HG03196 (cell line): ENCODE measurements around the gene PDS5A.
"Not testable (repeated sequence)": the region's sequence is repeated elsewhere in the genome, so short reads cannot be mapped to it uniquely, and the experiment has no call there.

Source experiments
- ATAC-seq: cut with Tn5 transposase; IDR thresholded peaks from one replicate; pipeline ENCODE4 v1.9.1; 2021; ENCODE audit not compliant: unreplicated experiment

Gene PDS5A

DNA sequence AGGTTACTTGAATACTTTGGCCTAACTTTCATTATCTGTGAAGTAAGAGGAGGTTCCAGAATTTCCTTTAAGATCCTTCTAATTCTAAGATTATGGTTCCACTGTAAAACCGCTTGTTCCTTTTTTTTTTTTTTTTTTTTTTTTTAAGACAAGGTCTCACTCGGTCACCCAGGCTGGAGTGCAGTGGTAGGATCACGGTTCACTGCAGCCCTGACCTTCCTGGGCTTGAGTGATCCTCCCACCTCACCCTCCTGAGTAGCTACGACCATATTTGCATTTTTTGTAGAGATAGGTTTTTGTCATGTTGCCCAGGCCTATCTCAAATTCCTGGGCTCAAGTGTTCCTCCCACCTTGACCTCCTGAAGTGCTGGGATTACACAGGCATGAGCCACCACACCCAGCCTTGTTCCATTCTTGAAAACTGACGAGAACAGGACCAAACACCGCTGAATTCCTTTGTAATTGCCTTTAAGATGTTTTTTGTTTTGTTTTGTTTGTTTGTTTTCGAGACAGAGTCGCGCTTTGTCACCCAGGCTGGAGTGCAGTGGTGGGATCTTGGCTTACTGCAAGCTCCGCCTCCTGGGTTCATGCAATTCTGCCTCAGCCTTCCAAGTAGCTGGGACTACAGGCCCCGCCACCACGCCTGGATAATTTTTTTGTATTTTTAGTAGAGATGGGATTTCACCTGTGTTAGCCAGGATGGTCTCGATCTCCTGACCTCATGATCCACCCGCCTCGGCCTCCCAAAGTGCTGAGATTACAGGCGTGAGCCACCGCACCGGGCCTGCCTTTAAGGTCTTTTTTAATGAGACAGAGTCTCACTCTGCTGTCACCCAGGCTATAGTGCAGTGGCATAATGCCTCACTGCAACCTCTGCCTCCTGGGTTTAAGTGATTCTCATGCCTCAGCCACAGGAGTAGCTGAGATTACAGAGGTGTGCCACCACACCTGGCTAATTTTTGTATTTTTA is 6.8 kb downstream of the PDS5A start:
- ATAC-seq = no peak

DNA sequence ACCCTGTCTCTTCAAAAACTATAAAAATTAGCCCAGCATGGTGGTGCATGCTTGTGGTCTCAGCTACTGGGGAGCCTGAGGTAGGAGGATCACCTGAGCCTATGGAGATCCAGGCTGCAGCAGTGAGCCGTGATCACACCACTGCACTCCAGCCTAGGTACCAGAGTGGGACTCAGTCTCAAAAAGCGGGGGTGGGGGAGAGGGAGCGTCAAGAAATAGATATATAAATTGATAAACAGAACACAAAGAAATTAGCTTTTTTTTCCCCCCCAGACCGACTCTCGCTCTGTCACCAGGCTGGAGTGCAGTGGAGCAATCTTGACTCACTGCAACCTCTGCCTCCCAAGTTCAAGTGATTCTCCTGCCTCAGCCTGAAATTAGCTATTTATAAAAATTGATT is 14.1 kb downstream of the PDS5A start:
- no peak for ATAC-seq

DNA sequence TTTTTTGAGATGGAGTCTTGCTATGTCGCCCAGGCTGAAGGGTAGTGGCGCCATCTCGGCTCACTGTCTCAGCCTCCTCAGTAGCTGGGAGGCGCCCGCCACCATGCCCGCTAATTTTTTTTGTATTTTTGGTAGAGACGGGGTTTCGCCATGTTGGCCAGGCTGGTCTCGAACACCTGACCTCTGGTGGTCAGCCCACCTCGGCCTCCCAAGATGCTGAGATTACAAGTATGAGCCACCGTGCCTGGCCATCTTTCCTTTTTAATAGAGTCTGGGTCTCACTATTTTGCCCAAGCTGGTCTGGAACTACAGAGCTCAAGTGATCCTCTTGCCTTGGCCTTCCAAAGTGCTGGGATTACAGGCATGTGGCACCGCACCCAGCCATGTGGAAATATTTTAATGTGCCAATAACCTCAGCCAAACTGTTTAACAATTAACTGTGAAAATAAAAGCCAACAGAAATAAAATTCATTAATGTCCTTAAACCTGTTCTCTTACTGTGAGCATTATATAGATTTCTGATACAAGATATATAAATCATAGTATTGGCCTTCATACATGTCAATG is 16.3 kb downstream of the PDS5A start:
- no peak for ATAC-seq

DNA sequence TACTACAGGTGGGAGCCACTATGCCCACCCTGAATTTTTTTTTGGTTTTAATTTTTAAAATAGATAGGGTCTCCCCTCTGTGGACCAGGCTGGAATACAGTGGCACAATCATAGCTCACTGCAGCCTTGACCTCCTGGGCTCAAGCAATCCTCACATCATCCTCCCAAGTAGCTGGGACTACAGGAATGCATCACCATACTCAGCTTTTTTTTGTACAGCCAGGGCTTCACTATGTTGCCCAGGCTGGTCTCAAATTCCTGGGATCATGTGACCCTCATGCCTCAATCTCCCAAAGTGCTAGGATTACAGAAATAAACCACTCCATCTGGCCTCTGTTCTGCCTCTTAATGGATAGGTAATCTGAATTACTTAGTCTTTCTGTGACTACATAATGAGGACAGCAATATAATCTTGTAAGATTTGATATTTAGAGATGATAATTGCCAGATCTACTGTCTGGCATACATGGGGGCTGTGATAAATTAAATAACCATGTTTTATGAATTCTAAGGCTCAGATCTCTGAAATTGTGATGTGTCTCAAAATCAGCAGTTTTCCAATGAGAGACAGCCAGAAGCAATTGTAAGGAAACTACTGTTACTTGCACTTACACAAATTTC is 26.7 kb downstream of the PDS5A start:
- ATAC-seq = no peak

DNA sequence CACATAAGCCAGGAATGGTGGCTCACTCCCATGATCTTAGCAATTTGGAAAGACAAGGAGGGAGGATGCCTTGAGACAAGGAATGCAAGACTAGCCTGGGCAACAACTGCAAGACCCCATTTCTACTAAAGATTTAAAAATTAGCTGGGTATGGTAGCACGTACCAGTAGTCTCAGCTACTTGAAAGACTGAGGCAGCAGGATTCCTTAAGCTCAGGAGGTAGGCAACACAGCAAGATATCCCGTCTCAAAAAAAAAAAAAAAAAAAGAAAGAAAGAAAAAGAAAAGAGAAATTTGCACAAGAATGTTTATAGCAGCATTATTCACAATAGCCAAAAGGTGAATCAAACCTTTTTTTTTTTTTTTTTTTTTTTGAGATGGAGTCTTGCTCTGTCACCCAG is 29.7 kb downstream of the PDS5A start:
- no peak for ATAC-seq

DNA sequence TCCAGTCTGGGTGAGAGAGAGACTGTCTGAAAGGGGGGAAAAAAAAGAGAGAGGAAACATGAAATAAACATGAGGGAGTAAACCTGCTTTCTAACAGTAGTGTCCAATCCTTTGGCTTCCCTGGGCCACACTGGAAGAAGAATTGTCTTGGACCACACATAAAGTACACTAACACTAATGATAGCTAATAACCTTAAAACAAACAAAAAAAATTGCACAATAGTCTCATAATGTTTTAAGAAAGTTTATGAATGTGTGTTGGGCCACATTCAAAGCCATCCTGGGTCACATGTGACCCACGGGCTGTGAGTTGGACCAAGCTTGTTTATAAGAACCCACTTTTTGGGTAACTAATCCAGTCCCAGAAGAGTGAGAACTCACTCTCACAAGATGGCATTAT is 30.3 kb downstream of the PDS5A start:
- no peak for ATAC-seq

DNA sequence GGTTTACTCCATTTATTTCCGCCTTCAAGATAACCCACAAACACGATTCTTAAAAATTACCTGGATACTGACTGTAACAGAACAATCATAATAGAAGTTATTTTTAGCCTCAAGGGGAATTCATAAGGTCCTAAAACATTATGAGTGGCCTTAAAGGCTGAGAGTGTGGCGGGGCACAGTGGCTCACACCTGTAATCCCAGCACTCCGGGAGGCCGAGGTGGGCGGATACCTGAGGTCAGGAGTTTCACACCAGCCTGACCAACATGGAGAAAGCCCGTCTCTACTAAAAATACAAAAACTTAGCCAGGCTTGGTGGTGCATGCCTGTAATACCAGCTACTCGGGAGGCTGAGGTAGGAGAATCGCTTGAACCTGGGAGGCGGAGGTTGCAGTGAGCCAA is 33.5 kb downstream of the PDS5A start:
- not testable (repeated sequence) for ATAC-seq

DNA sequence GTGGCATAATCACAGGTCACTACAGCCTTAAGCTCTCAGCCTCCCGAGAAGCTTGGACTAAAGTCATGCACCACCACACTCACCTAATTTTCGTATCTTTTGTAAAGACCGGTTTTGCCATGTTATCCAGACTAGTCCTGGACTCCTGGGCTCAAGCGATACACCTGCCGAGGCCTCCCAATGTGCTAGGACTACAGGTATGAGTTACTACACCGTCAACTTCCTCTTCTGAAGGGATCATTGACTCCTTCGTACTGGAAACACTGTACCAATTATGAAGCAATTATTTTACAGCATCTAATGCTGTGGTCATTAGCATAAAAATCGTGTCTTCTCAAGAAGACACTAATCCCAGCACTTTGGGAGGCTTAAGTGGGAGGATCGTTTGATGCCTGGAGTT is 35.2 kb downstream of the PDS5A start:
- ATAC-seq = no peak

DNA sequence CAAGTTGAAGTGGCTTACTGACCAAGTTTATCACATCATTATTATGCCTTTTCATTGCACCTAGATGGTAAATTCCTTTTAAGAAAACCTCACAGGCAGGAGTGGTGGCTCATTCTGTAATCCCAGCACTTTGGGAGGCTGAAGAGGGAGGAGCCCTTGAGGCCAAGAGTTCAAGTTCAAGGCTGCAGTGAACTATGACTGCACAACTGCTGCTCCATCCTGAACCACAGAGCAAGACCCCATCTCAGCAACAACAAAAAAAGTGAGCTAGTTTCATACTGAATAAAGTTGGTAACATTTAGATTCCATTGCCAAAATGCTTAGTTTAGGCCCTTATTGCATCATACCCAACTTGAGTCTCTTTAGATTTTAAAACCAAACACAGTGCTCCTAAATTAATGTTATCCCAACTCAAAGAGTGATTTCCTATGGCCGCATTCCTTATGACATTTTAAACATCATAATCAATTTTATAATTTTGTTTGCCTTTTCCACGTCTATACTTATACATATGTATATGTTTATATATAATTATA is 36.0 kb downstream of the PDS5A start:
- ATAC-seq = no peak

DNA sequence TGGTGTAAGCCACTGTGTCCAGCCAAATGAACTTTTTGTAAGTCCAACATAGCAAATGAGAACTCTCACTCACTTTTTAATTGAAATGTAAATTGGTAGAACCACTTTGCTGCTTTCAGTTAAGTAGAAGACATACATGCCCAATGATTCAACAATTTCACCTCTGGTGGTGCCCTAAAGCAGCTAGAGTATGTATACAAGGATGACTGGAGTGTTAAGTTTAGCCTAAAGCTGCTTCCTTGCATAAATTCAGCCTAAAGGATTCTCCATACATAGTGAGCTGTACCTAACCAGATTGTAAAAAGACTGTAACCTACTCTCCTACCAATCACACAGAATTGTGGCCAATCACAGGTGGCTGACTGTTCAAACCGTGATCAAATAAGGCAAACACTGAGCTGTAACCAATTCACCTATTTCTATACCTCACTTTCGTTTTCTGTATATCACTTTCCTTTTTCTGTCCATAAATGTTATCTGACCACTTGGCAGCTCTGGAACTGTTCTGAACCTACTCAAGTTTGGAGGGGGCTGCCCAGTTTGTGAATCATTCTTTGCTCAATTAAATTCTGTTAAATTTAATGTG is 39.9 kb downstream of the PDS5A start:
- ATAC-seq = peak; percentile 38

DNA sequence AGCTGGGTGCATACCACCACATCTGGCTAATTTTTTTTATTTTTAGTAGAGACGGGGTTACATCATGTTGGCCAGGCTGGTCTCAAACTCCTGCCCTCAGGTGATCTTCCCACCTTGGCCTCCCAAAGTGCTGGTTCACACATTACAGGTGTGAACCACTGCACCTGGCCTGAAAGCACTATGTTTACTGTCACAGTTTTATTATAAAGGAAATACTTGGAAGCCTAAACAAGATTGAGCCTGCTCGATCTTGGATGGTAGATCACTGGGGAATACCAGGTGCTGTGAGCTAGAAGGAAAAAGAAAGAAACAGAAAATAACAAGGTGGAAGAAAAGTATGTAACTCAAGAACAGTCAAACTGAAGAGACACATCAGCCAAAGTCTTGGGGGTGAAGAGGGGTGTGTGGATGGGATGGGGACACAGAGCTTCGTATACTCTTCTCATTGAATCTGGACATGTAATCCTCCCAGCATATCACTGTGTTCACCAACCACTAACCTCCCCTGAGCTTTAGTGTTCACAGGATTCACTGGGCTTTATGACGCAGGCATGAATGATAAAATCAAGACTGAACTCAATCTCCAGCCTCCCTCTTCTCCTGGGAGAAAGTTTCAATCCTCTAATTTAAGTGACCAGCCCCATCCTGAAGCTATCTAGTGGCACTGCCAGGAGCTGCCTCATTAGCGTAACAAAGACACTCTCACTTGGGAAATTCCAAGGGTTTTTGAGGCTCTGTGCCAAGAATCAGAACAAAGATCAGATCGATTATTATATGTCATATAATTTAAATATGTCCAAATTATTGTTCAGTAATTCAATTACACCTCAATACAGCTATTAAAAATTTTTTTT is 40.9 kb downstream of the PDS5A start:
- no peak for ATAC-seq

DNA sequence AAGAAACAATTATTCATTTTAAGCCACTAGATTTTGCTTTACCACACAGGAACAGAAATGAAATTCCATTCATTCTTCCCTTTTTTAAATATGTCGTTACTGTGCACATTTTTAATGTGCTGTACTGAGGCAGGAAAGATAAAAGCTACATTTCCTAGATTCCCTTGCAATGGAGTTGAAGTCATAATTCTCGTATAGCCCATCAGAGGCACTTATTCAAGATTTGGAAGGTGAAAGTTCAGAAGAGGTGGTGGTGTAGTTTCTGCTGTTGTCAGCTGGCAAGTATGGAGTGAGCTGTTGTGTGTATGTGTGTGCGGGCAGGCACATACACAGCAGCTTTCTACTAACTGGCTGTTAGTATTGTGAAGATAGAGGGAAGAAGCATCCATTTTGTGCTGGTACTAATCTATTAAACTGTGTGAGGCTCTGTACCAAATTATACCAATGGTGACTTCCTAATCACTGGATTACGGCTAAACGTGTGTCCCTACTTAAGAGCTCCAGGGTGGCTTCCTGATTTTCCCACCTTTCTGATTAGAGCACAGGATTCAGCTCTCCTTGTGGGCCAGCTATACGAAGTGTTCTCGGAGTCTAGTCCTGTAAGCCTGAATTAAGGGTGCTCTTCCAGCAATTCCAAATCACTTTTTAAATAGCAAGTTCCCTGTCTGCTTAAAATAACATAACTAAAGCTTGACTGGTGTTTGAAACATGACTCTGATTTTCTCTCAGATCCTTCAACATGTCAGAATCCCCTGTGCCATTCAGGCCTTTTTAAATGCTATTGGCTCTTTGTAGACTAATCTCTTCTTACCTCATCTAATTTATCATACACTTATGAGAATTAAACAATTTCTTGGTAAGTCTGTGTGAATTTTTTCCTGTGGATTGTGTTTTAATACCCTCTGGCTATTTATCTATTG is 43.8 kb downstream of the PDS5A start:
- no peak for ATAC-seq

DNA sequence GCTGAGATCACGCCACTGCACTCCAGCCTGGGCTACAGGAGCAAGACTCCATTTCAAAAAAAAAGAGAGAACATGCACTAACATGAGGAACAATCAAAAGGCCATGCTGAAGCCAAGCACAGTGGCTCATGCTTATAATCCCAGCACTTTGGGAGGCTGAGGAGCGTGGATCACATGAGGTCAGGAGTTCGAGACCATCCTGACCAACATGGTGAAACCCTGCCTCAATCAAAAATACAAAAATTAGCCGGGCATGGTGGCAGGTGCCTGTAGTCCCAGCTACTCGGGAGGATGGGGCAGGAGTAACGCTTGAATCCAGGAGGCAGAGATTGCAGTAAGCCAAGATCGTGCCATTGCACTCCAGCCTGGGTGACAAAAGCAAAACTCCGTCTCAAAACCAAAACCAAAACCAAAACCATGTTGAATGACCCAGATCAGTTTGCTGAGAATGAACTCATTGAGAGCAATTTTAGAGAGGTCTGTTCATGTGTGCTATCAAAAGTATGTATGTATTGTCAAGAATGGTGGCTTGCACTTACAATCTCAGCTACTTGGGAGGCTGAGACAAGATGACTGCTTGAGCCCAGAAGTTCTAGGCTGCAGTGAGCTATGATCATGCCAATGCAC is 44.8 kb downstream of the PDS5A start:
- no peak for ATAC-seq

DNA sequence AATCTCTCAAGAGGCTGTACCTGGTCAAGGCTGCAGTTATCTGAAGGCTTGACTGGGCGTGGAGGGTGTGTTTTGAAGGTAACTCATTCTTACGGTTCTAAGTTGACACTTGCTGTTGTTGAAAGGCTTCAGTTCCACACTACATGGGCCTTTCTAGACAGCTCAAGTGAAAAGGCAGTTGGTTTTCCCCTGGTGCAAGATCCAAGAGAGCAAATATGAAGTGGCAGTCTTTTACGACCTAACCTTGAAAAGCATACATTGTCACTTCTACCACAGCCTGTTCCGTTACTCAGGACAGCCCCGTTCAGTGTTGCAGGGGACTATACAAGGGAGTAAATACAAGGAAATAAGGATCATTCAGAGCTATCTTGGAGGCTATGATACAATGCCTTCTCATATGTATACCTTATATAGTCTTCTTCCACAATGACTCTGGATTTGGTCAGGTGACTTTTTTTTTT is 46.2 kb downstream of the PDS5A start:
- ATAC-seq = no peak

DNA sequence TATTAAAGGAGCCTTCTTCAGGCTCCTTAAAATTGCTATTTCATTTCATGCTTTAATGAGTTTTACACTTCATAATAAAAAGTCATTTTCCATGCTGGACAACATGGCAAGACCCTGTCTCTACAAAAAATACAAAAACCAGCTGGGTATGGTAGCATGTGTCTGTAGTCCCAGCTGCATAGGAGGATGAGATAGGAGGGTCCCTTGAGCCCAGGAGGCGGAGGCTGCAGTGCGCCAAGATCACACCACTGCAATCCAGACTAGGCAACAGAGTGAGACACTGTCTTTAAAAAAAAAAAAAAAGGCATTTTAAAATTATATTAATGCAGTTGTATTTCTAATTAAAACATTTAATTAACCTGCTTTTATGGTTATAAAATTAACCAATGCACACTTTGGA is 49.2 kb downstream of the PDS5A start:
- no peak for ATAC-seq

DNA sequence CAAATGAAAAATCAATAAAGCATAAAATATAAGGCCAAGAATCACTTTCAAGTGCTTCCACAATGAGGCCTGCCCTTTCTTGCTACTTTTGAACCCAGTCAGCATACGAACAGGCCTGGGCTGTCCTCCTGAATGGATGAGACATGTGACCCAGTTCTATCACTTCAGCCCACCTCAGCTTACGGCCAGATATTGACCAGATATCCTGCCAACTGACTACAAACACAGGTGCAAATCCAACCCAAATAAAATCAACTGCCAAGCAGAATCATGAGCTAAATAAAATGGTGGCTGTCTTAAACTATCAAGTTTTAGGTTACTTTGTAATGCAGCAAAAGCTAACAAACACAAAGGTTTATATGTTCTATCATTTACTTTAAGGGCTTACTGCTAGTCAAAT is 53.7 kb downstream of the PDS5A start:
- ATAC-seq = no peak

DNA sequence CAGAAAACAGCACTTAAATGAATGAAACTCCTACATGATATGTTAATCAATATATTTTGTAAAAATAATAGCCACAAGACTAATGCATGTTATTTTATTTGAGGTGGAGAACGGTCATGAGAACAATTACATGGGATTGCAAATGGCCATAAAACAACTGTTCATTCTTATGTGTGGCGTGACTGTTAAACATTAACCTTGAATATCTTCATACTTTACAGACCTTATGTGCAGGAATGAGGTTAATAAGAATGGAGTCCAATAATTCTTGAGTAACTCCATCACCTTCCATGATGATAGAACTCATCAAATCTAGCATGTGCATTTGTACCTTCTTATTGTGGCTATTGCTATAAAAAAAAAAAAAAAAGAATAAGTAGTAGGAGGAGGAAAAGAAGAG is 55.3 kb downstream of the PDS5A start:
- ATAC-seq = no peak

DNA sequence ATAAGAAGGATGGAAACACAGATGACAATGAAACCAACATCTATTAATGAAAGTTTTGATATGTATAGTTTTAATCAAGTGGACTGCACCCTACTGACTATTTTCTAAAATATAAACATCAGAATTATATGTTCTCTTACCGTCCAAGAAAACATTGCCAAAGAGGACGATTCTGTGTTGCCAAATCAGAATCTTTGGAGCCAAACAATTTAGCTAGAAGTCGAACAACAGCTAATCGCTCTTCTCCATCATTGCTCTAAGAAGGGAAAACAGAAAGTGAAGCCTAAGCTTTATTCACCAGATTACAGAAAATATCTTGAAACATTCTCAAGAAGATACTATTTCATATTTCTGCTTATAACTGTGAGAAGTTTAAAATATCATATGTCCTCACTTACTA is 64.2 kb downstream of the PDS5A start:
- ATAC-seq = no peak

DNA sequence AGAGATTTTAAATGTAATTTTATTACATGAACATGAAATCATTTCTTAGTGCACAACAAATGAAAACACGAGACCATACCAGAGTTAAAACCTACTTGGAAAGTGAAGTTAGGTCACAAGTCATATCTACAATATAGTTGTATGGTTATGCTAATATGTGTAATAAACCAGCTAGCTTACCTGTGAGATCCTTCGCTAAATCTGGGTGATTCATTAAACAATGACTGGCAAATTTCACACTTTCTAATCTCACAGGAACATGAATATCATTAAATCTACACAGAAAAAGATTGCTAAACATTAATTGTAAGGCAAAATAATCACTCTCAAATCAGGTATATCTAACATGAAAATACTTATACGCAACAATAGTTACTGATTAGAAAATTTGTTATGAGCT is 67.6 kb downstream of the PDS5A start:
- no peak for ATAC-seq
